HEK293 (cell line): ENCODE data around the gene IGLON5.

ENCODE experiments used
- BCL11A ChIP-seq: fragments of 450-650 bp; formaldehyde crosslinking; IDR thresholded peaks from 2 replicates; pipeline ENCODE4 v1.5.1; 2016; ENCODE audit warnings: low read depth, missing biosample characterization, missing genetic modification characterization
- CTCF ChIP-seq: fragments of 450-650 bp; formaldehyde crosslinking; IDR thresholded peaks from 2 replicates; pipeline ENCODE4 v1.5.1; 2016; ENCODE audit warnings: missing biosample characterization, missing genetic modification characterization
- EGR2 ChIP-seq: fragments of 450-650 bp; formaldehyde crosslinking; IDR thresholded peaks from 2 replicates; pipeline ENCODE4 v1.5.1; 2016; ENCODE audit warnings: low read depth, missing biosample characterization, missing genetic modification characterization
- MZF1 ChIP-seq: fragments of 450-650 bp; formaldehyde crosslinking; IDR thresholded peaks from 2 replicates; pipeline ENCODE4 v1.5.1; 2017; ENCODE audit warnings: missing biosample characterization, missing genetic modification characterization, borderline replicate concordance
- REST ChIP-seq: fragments of 450-650 bp; formaldehyde crosslinking; IDR thresholded peaks from 2 replicates; pipeline ENCODE4 v1.5.1; 2016; ENCODE audit warnings: missing biosample characterization, missing genetic modification characterization
- ZNF501 ChIP-seq: fragments of 450-650 bp; formaldehyde crosslinking; IDR thresholded peaks from 2 replicates; pipeline ENCODE4 v1.5.1; 2016; ENCODE audit warnings: missing biosample characterization, missing genetic modification characterization
- ZNF549 ChIP-seq: fragments of 450-650 bp; IDR thresholded peaks from 2 replicates; pipeline ENCODE4 v1.5.1; 2018; ENCODE audit warnings: missing biosample characterization, missing genetic modification characterization, mild to moderate bottlenecking, inconsistent platforms, moderate library complexity
- ZNF558 ChIP-seq: fragments of 450-650 bp; formaldehyde crosslinking; IDR thresholded peaks from 2 replicates; pipeline ENCODE4 v1.5.1; 2016; ENCODE audit warnings: missing biosample characterization, missing genetic modification characterization
- ZNF561 ChIP-seq: fragments of 450-650 bp; IDR thresholded peaks from 2 replicates; pipeline ENCODE4 v1.5.1; 2018; ENCODE audit warnings: missing biosample characterization, missing genetic modification characterization, borderline replicate concordance
- ZNF624 ChIP-seq: fragments of 450-650 bp; formaldehyde crosslinking; IDR thresholded peaks from 2 replicates; pipeline ENCODE4 v1.5.1; 2017; ENCODE audit warnings: missing biosample characterization, missing genetic modification characterization
- ZNF658 ChIP-seq: fragments of 450-650 bp; formaldehyde crosslinking; IDR thresholded peaks from 2 replicates; pipeline ENCODE4; 2016; ENCODE audit warnings: missing biosample characterization, missing genetic modification characterization

GRCh38 chr19:51271067-51271466, 40.4 kb upstream of the IGLON5 start:
- TF ChIP-seq CTCF (no peak), ZNF558 (no peak), ZNF624 (no peak), ZNF501 (tag by site-specific recombination) (no peak), ZNF561 (tag by site-specific recombination) (no peak), BCL11A (tag by site-specific recombination) (no peak), MZF1 (tag by site-specific recombination) (no peak), EGR2 (tag by site-specific recombination) (no peak), ZNF658 (no peak), REST (no peak), ZNF549 (tag by site-specific recombination) (no peak)
